GM12873 (cell line): Measurements from ENCODE around the gene NRXN3.

Experiments used
- TF ChIP-seq, protein P1 (sequence below): IDR thresholded peaks from 2 replicates; pipeline ENCODE4 v1.5.1; 2012; ENCODE audit warnings: low read depth, mild to moderate bottlenecking, moderate library complexity, low read length, control low read depth; ENCODE audit not compliant: insufficient read depth; ENCODE audit errors: missing control alignments

The NRXN3 gene

GRCh38 chr14:78967111-78967809 is 797.1 kb downstream of the NRXN3 start:
- TF ChIP-seq, protein P1, sequence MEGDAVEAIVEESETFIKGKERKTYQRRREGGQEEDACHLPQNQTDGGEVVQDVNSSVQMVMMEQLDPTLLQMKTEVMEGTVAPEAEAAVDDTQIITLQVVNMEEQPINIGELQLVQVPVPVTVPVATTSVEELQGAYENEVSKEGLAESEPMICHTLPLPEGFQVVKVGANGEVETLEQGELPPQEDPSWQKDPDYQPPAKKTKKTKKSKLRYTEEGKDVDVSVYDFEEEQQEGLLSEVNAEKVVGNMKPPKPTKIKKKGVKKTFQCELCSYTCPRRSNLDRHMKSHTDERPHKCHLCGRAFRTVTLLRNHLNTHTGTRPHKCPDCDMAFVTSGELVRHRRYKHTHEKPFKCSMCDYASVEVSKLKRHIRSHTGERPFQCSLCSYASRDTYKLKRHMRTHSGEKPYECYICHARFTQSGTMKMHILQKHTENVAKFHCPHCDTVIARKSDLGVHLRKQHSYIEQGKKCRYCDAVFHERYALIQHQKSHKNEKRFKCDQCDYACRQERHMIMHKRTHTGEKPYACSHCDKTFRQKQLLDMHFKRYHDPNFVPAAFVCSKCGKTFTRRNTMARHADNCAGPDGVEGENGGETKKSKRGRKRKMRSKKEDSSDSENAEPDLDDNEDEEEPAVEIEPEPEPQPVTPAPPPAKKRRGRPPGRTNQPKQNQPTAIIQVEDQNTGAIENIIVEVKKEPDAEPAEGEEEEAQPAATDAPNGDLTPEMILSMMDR: no peak

DNA sequence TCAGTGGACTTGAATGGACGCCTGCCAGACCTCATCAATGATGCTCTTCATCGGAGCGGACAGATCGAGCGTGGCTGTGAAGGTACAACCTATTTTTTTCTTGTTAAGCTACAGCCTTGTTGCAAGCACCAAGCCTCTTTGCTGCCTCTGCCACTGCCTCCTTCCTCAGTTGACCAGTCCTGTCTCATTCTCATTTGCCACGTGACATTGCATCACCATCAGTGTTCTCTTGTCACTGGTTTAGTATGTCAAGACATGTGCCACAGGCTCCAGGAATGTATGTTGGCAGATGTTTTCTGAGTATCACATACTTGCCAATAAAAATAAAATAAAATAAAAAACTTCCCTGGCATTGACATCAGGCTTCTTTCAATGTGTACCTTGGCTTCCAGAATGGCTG is 798.1 kb downstream of the NRXN3 start:
- TF ChIP-seq, protein P1: no peak

DNA sequence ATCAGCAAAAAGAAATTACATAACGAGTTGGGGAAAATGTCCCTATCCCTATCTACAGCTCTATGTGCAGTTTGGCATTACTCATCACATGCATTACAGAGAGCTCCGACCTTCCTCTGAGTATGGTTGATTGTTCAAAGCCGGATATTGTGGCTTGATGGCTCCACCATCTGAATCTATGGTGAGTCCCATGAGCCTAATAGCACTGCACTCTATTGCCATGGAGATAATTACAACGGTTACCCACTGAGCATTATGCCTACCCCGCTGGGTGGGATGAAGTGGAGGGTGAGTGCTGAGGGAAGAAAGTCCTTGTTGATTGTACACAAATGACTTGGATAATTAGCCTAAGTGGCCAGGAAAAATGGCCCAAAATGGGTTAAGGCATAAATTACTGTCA is 800.5 kb downstream of the NRXN3 start:
- TF ChIP-seq, protein P1: no peak

DNA sequence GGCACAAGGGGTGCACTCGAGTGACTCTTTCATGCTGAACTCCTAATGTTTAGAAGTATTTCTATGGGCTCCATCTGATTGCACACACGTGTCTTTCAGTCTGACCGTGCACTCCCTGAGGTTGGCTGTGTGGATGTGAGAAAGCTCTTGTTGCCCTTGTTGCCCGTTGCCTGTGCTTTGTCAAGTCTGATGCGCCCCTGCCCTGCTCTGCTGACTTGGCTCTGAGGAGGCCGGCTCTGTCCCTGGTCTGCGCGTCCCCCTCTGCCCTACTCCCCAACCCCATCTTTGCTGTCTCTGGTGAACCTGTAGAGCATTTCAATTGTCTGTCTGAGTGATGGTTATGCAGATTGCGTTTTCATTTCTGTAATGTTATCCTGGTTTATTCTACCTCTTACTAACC is 802.3 kb downstream of the NRXN3 start:
- TF ChIP-seq, protein P1: no peak

DNA sequence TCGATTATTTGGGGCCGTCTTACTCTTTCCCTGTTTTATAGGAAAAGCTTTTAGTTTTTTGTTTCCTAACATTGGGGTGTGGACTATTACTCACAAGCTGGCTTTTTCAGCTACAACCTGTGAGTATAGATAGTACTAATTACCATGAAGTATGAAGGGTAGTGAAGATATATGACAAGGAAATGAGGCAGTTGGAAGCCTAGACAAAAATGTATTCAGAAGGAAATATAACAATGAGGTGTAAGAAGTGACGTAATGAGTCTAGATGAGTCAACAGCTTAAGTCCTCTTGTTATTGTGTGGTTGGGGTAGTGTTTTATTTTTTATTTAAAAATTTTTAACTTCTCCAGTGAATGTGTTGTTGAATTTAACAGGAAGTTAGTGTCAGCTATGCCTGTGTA is 804.5 kb downstream of the NRXN3 start:
- TF ChIP-seq, protein P1: no peak

DNA sequence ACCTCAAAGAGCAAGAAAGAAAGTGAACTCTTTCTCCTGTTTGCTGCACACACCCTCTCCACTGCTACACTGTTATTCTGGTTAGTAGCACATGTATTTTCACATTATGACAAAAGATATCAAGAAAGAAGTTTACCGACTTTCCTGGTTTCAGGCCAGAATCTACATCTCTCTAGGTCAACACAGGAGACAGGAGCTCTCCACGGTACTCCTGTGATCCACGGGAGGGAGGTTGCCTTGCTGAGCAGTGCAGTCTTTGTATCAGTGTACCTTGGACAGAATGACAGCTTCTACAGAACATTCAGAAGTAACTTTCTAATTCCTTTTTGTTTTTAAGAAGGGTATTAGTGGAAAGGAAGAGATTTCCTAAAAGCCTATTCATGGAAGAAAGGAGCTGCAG is 805.6 kb downstream of the NRXN3 start:
- TF ChIP-seq, protein P1: no peak

- TF ChIP-seq, protein P1: no peak
These were observed 808.7 kb downstream of the NRXN3 start for GRCh38 chr14:78978896-78979295.
